ENCODE results near the gene AGPAT3. TPM values are rescaled to one million over a fixed set of nuclear protein-coding genes. Genes with fewer than 3 reads are reported as not detected.

Gene AGPAT3
- total and polyA plus RNA-seq, 10 of the 15 experiments (the other 5 are each of a cell fraction or from before 2014, with no cell fraction given) = 1.2 to 110 (median 30.8) TPM

GRCh38 chr21:43970551-43970950, 105.5 kb downstream of the AGPAT3 start (continued):
- no peak for TF ChIP-seq TAF1 (IDR thresholded peaks at IDR 0.05; ENCODE audit: borderline replicate concordance, low read depth, low read length)
- TF ChIP-seq, protein P1, sequence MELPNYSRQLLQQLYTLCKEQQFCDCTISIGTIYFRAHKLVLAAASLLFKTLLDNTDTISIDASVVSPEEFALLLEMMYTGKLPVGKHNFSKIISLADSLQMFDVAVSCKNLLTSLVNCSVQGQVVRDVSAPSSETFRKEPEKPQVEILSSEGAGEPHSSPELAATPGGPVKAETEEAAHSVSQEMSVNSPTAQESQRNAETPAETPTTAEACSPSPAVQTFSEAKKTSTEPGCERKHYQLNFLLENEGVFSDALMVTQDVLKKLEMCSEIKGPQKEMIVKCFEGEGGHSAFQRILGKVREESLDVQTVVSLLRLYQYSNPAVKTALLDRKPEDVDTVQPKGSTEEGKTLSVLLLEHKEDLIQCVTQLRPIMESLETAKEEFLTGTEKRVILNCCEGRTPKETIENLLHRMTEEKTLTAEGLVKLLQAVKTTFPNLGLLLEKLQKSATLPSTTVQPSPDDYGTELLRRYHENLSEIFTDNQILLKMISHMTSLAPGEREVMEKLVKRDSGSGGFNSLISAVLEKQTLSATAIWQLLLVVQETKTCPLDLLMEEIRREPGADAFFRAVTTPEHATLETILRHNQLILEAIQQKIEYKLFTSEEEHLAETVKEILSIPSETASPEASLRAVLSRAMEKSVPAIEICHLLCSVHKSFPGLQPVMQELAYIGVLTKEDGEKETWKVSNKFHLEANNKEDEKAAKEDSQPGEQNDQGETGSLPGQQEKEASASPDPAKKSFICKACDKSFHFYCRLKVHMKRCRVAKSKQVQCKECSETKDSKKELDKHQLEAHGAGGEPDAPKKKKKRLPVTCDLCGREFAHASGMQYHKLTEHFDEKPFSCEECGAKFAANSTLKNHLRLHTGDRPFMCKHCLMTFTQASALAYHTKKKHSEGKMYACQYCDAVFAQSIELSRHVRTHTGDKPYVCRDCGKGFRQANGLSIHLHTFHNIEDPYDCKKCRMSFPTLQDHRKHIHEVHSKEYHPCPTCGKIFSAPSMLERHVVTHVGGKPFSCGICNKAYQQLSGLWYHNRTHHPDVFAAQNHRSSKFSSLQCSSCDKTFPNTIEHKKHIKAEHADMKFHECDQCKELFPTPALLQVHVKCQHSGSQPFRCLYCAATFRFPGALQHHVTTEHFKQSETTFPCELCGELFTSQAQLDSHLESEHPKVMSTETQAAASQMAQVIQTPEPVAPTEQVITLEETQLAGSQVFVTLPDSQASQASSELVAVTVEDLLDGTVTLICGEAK (IDR thresholded peaks at IDR 0.05; ENCODE audit: borderline replicate concordance) = no peak
- TF ChIP-seq YY1 (IDR thresholded peaks at IDR 0.05; ENCODE audit: low read depth, low read length) = no peak
- TF ChIP-seq, protein P2, sequence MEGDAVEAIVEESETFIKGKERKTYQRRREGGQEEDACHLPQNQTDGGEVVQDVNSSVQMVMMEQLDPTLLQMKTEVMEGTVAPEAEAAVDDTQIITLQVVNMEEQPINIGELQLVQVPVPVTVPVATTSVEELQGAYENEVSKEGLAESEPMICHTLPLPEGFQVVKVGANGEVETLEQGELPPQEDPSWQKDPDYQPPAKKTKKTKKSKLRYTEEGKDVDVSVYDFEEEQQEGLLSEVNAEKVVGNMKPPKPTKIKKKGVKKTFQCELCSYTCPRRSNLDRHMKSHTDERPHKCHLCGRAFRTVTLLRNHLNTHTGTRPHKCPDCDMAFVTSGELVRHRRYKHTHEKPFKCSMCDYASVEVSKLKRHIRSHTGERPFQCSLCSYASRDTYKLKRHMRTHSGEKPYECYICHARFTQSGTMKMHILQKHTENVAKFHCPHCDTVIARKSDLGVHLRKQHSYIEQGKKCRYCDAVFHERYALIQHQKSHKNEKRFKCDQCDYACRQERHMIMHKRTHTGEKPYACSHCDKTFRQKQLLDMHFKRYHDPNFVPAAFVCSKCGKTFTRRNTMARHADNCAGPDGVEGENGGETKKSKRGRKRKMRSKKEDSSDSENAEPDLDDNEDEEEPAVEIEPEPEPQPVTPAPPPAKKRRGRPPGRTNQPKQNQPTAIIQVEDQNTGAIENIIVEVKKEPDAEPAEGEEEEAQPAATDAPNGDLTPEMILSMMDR (IDR thresholded peaks at IDR 0.05 in 2 of 3, conservative IDR thresholded peaks at IDR 0.05 in 1 of 3; ENCODE audit: control insufficient read depth in 2 of 3, extremely low read depth in 1 of 3, insufficient read depth in 1 of 3, low read depth in 3 of 3, low read length in 3 of 3) = no peak
- TF ChIP-seq STAT3 (IDR thresholded peaks at IDR 0.05; ENCODE audit: low read depth, low read length) = no peak
